IPS-18c (cell line): Measurements from ENCODE around the gene PCTP.

Experiments used
- H3K4me3 ChIP-seq: 2 replicates; pipeline ENCODE4 v1.7.0; 2013; ENCODE audit warnings: low read depth, mild to moderate bottlenecking, low read length, moderate library complexity; ENCODE audit not compliant: insufficient read depth
- H3K9me3 ChIP-seq: one replicate; pipeline ENCODE4 v1.6.1; 2013; ENCODE audit warnings: mild to moderate bottlenecking, low read length, moderate library complexity; ENCODE audit not compliant: control insufficient read depth, insufficient read depth

The PCTP gene

GRCh38 chr17:55750750-55751657, at the start of gene PCTP:
TSS of gene PCTP (plus strand) at chr17:55751051. CDS start at chr17:55751104, 53 bp downstream.
- H3K9me3 ChIP-seq = no peaks in the 10 kb centered on the region
- H3K4me3 ChIP-seq = peak within 1 kb of the TSS; percentile 75

- no peaks in the 10 kb centered on the region for H3K9me3 ChIP-seq
- H3K4me3 ChIP-seq = no peak overlapping the region
Observed at GRCh38 chr17:55702150-55702549, 48.7 kb upstream of the PCTP start.

DNA sequence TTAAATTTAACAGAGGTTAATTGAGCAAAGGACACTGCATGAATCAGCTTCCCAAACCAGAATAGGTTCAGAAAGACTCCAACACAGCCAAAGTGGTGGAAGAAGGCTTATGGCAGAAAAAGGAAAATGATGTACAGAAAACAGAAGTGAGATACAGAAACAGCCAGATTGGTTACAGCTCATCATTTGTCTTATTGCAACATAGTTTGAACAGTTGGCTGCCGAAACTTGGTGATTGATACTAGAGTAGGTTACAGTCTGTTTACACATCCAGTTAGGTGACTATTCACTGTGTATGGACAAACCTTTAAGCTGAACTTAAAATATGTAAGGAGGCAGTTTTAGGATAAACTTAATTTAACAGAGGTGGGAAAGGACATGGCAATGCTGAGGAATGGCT, 46.5 kb upstream of the PCTP start:
- H3K9me3 ChIP-seq = no peaks in the 10 kb centered on the region
- H3K4me3 ChIP-seq = no peak overlapping the region

- Histone ChIP-seq H3K9me3 (no peaks in the 10 kb centered on the region), H3K4me3 (no peak overlapping the region)
Observed at GRCh38 chr17:55705847-55706246, 45.0 kb upstream of the PCTP start.

DNA sequence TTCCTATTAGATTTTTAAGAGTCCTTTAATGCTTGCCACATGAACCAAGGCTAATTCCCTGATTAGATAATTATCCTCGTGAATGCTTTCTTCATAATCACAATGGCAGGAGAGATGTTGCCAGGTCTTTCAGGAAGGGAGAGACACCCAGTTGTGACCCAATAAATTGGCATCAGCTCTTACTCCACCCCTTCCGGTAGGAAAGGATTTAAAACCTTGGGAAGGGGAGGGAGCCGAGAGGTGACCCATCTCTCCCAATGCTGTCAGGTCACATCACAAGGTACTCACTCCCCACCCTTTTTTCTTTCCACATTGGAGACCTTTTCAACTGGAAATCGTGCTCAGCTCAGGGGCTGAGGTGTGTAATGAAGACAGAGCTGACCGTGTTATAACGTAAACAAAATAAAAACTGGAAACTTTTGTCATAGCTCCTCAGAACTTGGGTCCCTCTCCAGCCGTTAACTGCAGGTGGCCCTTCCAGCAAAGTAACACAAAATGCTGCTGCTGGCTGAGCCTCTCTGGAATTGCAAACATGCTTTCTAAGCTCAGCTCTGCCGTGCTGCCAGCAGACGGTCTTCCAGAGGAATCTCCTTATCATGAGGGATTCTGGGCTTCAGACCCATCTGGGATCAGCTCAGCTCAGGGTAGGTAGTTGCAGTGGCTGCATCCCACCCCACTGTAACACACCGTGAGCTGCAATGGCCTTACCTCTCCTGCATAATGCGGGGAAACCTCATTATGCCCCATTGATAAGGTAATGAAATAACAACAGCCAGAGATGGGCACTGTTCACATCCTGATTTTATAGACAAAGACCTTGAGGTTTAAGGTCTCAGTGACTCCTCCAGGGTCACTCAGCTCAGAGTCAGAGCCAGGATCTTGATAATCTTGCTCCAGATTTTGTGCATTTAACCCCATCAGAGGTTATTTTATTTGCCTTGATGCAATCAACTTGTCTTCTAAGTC, 43.8 kb upstream of the PCTP start:
- Histone ChIP-seq H3K9me3 (no peaks in the 10 kb centered on the region), H3K4me3 (no peak overlapping the region)

DNA sequence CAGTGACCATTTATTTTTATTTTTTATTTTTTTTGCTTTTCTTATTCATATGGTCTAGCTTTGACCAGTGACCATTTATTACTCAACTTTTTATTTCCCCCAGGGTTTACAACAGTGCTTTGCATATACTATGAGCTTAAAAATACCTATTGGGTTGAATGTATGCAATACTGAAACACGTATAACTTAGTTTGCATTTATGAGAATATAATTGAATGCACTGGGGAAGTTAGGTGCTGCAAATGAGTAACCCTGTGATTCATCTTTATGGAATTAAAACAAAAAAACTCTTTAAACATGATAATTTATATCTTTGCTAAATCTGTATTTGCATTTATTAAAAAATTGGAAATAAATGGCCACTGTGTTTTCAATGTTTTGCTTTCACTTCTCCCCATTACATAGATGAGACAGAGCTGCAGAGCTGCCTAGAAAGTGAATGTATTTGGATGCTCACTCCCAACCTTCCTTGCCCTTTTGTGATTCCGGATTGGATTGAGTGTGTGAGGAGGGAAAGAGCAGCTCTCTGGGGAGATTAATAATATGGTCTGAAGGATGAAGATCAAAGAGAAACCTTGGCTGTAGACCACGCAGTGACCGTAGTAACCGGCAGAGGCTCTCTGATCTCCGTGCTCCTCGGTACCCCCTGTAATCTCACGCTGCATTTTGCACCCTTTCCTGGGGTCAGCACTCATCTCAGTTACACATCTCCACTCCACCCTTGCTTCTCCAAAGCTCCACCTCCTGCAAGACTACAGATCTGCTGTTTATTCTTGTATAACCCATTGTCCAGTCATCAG, 42.5 kb upstream of the PCTP start:
- no peak overlapping the region for H3K4me3 ChIP-seq
- no peaks in the 10 kb centered on the region for H3K9me3 ChIP-seq

DNA sequence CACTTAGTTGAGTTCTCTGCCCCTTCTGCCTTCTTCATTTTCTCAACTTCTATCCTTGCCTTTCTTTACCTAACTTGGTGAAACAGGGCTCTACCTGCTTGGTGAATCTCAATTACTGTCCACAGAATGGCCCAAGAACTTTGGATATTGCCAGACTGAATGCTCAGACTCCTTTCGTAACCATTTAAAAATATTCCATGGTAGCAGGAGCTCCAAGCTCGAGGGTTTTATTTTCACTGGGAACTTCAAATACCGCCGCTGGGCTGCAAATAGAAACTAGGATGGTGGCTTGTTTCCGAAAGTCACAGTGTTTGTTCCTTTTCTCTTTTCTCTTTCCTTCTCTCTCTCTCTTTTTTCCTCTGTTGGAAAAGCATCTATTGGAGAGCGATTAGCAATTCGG, 41.4 kb upstream of the PCTP start:
- no peaks in the 10 kb centered on the region for H3K9me3 ChIP-seq

GRCh38 chr17:55709984-55710383, 40.9 kb upstream of the PCTP start:
- no peaks in the 10 kb centered on the region for H3K9me3 ChIP-seq

More for the DNA sequence above, 41.4 kb upstream of the PCTP start:
- H3K4me3 ChIP-seq = no peak overlapping the region

DNA sequence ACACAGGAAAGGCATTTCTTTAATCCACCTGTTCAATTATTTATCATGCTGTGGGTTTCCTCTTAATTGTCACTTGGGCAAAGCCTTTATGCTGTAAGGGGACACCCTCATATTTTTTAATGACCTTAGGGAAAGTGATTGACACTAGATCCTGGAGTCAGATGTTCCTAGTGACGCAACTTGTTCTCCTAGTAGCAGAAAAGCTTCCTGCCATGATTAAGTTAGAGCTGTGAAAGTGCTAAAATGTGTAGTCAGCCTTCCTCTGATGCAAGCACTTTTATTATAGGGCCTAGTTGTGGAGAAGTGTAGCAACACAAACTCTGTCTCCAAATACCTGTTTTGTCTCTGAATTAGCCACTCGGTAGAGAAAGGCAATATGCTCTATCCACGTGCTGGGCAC, 40.4 kb upstream of the PCTP start:
- Histone ChIP-seq H3K4me3 (no peak overlapping the region), H3K9me3 (no peaks in the 10 kb centered on the region)

More at GRCh38 chr17:55709984-55710383, 40.9 kb upstream of the PCTP start:
- no peak overlapping the region for H3K4me3 ChIP-seq

DNA sequence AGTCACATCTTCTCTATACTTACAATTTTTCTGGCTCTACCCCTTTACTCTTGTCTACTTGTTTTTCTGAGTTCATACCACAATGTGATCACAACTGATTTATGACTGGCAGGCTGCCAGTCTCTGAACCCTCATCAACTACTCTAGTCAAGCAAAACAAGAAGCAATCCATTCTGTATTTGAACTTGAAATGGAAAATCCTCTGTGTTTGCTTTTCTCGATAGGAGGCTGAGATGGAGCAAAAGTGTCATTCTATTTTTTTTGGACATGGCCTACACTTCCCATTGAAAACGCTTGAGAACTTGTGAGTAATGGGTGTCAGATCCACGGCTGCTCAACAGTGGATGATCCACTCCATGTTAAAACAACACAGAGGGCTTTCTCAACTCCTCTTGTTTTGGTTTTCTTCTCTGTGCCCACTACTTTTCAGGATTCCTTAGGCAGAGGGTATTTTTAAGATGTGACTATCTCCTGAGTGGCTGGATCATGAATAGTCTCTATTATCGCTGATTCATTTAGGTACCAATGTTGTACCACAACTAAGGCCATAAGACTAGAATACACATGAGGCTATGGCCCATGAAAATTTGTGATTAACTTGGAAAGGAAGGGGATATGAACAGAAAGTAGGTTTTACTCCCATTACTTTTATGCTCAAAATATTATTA, 39.9 kb upstream of the PCTP start:
- no peak overlapping the region for H3K4me3 ChIP-seq
- H3K9me3 ChIP-seq = no peaks in the 10 kb centered on the region

DNA sequence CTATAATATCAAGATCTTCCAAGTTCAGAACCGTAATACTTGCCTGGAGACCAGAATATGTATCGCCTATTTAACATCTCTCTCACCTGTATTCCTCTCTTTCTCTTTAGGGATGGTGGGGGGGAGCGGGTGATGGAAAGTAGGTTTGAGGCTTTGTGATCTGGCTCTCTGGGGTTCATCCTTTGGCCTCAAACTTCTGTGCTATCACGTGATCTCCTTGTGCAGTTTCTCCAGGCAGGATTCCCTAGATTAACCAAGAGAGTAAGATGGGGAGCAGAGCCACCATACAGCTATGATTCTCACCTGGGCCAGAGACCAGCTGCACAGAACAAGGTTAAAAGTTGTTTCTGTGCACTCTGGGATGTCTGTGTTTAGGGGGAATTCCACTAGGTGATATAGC, 33.4 kb upstream of the PCTP start:
- no peak overlapping the region for H3K4me3 ChIP-seq
- no peaks in the 10 kb centered on the region for H3K9me3 ChIP-seq

GRCh38 chr17:55717898-55718735, 32.7 kb upstream of the PCTP start:
- H3K4me3 ChIP-seq = no peak overlapping the region
- H3K9me3 ChIP-seq = no peaks in the 10 kb centered on the region

DNA sequence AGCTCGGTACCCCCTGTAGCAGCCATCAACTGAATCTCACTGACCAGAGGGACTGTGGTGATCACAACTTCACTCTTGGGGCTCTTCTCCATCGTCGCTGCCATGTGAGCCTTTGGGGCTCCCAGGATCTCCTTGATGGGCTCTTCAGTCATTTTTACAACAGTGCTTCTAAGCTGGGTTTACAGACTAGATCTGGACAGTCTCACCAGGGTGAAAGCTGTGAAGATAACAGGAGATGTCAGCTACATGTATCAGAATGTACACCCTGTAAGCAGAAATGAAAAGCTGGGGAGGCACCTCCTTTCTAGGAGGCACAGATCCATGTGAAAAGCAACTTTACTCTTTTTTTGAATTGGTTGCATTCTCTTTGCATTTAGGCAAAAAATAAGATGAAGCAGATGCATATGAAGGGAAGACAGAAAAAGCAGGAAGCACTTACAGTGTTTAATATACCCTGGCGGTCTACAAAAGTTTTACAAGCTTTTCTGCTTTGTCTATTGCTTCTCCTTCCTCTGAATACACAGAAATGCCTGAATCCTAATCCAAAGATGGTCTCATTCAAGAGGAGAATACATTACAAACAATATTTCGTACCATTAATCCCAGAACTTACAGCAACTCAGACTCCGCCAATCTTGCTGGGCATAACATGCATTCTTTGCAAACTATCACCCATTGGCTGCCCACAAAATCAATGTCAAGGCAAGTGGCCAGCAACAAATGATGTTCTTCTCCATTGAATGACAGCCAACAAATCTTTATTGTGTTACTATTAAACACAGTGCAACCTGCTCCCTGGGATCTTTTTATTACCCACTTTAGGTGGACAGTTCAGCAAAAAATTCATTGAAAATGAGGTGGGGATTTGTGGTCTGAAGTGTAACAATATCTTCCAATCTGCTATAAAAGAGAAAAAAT, 29.7 kb upstream of the PCTP start:
- Histone ChIP-seq H3K9me3 (no peaks in the 10 kb centered on the region), H3K4me3 (no peak overlapping the region)

DNA sequence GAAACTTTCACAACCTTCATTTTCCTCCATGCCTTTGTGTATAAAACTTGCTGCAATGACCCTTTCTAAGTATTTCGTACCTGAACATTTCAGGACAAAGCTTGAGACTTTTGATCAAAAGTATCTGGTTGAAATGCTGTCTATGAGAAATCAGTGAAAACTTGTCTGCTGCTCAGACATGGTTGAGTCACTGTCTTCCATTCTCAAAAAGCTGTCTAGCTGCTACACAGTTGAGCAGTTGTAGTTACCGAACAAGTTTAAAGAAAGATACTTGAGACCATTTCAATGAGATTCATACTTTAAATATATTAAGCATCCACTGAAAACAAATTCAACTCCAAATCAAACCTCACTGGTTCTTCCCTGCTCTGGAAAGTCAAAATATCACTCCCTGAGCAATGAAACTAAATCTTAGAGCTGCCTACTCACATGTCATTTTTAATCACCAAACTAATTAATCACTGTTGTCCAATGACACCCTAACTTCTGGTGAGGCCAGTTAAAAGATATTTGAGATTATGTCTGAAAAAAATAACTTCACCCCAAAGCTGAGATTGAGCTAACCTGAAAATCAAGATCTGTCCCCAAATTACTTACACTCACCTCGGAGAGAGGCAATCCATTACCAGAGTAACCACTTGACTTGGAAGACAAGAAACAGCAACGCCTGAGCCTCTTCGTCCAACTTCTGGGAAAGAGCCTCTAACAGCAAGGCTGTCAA, 28.7 kb upstream of the PCTP start:
- Histone ChIP-seq H3K9me3 (no peaks in the 10 kb centered on the region), H3K4me3 (no peak overlapping the region)
